Glutamatergic neuron (in vitro differentiated cells): ENCODE data around the gene CD96. TPM values are rescaled to one million over a fixed set of nuclear protein-coding genes. Genes with fewer than 3 reads are reported as not detected.

Experiments used
- DNase-seq: peaks from one replicate; pipeline ENCODE4 v3.0.0; 2022
- H3K27ac Mint-ChIP-seq: one replicate; pipeline ENCODE4 v1.8.0; 2020; ENCODE audit warnings: mild to moderate bottlenecking, mixed read lengths, inconsistent platforms; ENCODE audit not compliant: unreplicated experiment
- H3K27me3 Mint-ChIP-seq: one replicate; pipeline ENCODE4 v1.8.0; 2020; ENCODE audit warnings: mild to moderate bottlenecking, moderate library complexity, mixed read lengths, inconsistent platforms; ENCODE audit not compliant: unreplicated experiment
- H3K36me3 Mint-ChIP-seq: one replicate; pipeline ENCODE4 v1.8.0; 2020; ENCODE audit warnings: mild to moderate bottlenecking, mixed read lengths, inconsistent platforms; ENCODE audit not compliant: unreplicated experiment
- H3K4me1 Mint-ChIP-seq: one replicate; pipeline ENCODE4 v1.8.0; 2020; ENCODE audit warnings: mild to moderate bottlenecking, low read depth, mixed read lengths, inconsistent platforms; ENCODE audit not compliant: unreplicated experiment
- H3K4me3 Mint-ChIP-seq: one replicate; pipeline ENCODE4 v1.8.0; 2020; ENCODE audit warnings: mild to moderate bottlenecking, mixed read lengths, inconsistent platforms; ENCODE audit not compliant: unreplicated experiment
- H3K9me3 Mint-ChIP-seq: one replicate; pipeline ENCODE4 v1.8.0; 2020; ENCODE audit warnings: mild to moderate bottlenecking, moderate library complexity, mixed read lengths, inconsistent platforms; ENCODE audit not compliant: unreplicated experiment
- total RNA-seq: library from RNA; stranded (reverse); fragmentation: NEBNext Ultra II Directional; extraction: Animal tissue kit (Norgen Biotek cat#: 25700); gene quantifications from one replicate; pipeline ENCODE4 v1.2.1, GENCODE V29; 2021; ENCODE audit not compliant: unreplicated experiment
- TF ChIP-seq, protein P1 (sequence below): fragments of 200-600 bp; sonication (generic); IDR thresholded peaks from one replicate; pipeline ENCODE4 v1.5.0; 2021; ENCODE audit not compliant: partially characterized antibody, unreplicated experiment

CD96 gene
- total RNA-seq, 1 donor from 2014 or later, result not detected

- no peak for DNase-seq
- Mint-ChIP-seq H3K36me3 (no peaks in the 10 kb centered on the region), H3K4me3 (no peak overlapping the region), H3K27ac (no peak overlapping the region), H3K4me1 (no peaks in the 10 kb centered on the region), H3K9me3 (no peaks in the 10 kb centered on the region), H3K27me3 (no peaks in the 10 kb centered on the region)
- TF ChIP-seq, protein P1, sequence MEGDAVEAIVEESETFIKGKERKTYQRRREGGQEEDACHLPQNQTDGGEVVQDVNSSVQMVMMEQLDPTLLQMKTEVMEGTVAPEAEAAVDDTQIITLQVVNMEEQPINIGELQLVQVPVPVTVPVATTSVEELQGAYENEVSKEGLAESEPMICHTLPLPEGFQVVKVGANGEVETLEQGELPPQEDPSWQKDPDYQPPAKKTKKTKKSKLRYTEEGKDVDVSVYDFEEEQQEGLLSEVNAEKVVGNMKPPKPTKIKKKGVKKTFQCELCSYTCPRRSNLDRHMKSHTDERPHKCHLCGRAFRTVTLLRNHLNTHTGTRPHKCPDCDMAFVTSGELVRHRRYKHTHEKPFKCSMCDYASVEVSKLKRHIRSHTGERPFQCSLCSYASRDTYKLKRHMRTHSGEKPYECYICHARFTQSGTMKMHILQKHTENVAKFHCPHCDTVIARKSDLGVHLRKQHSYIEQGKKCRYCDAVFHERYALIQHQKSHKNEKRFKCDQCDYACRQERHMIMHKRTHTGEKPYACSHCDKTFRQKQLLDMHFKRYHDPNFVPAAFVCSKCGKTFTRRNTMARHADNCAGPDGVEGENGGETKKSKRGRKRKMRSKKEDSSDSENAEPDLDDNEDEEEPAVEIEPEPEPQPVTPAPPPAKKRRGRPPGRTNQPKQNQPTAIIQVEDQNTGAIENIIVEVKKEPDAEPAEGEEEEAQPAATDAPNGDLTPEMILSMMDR, result no peak
Measured at GRCh38 chr3:111592936-111593335, 50.9 kb downstream of the CD96 start.

- no peak overlapping the region for H3K4me3 Mint-ChIP-seq
- H3K27ac Mint-ChIP-seq, result no peak overlapping the region
- no peaks in the 10 kb centered on the region for H3K27me3 Mint-ChIP-seq
- no peaks in the 10 kb centered on the region for H3K36me3 Mint-ChIP-seq
- H3K9me3 Mint-ChIP-seq, result no peaks in the 10 kb centered on the region
- no peak for DNase-seq
- TF ChIP-seq, protein P1, result no peak
- H3K4me1 Mint-ChIP-seq, result no peaks in the 10 kb centered on the region
Measured at GRCh38 chr3:111593666-111594065, 51.7 kb downstream of the CD96 start.

DNA sequence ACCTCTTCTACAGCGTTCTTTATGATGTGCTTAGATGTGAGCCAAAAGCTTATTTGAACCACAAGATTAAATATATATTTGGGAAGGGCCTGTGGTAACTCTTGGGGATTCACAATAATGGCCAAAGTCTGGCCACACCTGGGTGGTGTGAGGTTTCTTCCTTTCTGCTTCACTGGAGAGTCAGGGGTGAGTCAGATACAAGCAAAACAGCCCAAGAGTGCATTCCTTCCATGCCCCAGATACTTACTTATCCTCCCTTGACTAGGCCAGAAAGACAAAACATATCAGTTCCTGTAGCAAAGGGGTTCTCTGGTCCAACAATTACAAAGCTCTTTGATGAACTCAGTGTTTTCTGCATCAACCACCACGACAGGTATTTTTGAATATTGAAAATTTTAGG is 52.2 kb downstream of the CD96 start:
- no peaks in the 10 kb centered on the region for H3K4me1 Mint-ChIP-seq
- H3K27me3 Mint-ChIP-seq, result no peaks in the 10 kb centered on the region
- TF ChIP-seq, protein P1, result no peak
- DNase-seq, result no peak
- H3K9me3 Mint-ChIP-seq, result no peaks in the 10 kb centered on the region
- no peak overlapping the region for H3K27ac Mint-ChIP-seq
- no peak overlapping the region for H3K4me3 Mint-ChIP-seq
- H3K36me3 Mint-ChIP-seq, result no peaks in the 10 kb centered on the region

DNA sequence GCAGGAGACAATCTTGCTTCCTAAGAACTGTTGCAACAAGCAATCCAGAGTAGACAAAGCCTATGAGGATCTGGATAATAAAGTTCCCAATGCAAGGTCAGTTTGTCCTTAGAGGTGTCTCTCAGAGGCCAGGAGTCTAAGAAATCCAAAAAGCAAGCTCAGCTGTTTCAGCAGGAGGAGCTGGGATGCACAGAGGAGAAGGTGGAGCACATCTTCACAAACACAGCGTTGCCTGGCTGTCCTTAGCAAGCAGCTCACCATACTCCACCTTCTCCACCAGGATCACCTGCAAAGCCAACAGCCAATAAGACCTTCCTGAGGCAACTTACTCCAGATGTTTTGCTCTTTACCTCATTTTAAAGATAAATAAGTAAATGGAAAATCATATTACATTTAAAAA is 52.8 kb downstream of the CD96 start:
- TF ChIP-seq, protein P1, result no peak
- H3K4me3 Mint-ChIP-seq, result no peak overlapping the region

GRCh38 chr3:111595232-111595631 is 53.2 kb downstream of the CD96 start, which contains the start of gene ZBED2:
TSS of gene ZBED2 (minus strand) at chr3:111595346. CDS start at chr3:111594201, 1,145 bp downstream.
- no peak for DNase-seq
- no peak within 1 kb of the TSS for H3K27ac Mint-ChIP-seq
- H3K9me3 Mint-ChIP-seq, result no peaks in the 10 kb centered on the region
- no peaks in the 10 kb centered on the region for H3K27me3 Mint-ChIP-seq
- TF ChIP-seq, protein P1, result no peak
- H3K4me1 Mint-ChIP-seq, result no peaks in the 10 kb centered on the region
- H3K4me3 Mint-ChIP-seq, result no peak within 1 kb of the TSS
- H3K36me3 Mint-ChIP-seq, result no peaks in the 10 kb centered on the region

More for the DNA sequence above, 52.8 kb downstream of the CD96 start:
- Mint-ChIP-seq H3K27ac (no peak overlapping the region), H3K4me1 (no peaks in the 10 kb centered on the region), H3K36me3 (no peaks in the 10 kb centered on the region), H3K9me3 (no peaks in the 10 kb centered on the region), H3K27me3 (no peaks in the 10 kb centered on the region)
- DNase-seq, result no peak
